BE2C (cell line): ENCODE measurements around the gene SOX10.

Source experiments
- DNase-seq: peaks from one replicate; pipeline ENCODE4 v3.0.0-alpha.2; 2020
- H3K27me3 ChIP-seq: fragments of 250-450 bp; sonication (Bioruptor Pico); 2 replicates; pipeline ENCODE4 v1.5.1; 2020; ENCODE audit warnings: mild to moderate bottlenecking
- H3K36me3 ChIP-seq: fragments of 250-450 bp; sonication (Bioruptor Pico); 2 replicates; pipeline ENCODE4 v1.5.1; 2020; ENCODE audit warnings: mild to moderate bottlenecking
- H3K4me1 ChIP-seq: fragments of 250-450 bp; sonication (Bioruptor Pico); 2 replicates; pipeline ENCODE4 v1.5.1; 2020
- H3K4me3 ChIP-seq: 2 replicates; pipeline ENCODE4 v1.5.1; 2011; ENCODE audit warnings: low read depth, low read length
- H3K9me3 ChIP-seq: fragments of 250-450 bp; sonication (Bioruptor Pico); 2 replicates; pipeline ENCODE4 v1.5.1; 2020
- CTCF ChIP-seq: IDR thresholded peaks from 2 replicates; pipeline ENCODE4 v1.5.1; 2012; ENCODE audit warnings: mild to moderate bottlenecking, low read depth, low read length

Gene SOX10

DNA sequence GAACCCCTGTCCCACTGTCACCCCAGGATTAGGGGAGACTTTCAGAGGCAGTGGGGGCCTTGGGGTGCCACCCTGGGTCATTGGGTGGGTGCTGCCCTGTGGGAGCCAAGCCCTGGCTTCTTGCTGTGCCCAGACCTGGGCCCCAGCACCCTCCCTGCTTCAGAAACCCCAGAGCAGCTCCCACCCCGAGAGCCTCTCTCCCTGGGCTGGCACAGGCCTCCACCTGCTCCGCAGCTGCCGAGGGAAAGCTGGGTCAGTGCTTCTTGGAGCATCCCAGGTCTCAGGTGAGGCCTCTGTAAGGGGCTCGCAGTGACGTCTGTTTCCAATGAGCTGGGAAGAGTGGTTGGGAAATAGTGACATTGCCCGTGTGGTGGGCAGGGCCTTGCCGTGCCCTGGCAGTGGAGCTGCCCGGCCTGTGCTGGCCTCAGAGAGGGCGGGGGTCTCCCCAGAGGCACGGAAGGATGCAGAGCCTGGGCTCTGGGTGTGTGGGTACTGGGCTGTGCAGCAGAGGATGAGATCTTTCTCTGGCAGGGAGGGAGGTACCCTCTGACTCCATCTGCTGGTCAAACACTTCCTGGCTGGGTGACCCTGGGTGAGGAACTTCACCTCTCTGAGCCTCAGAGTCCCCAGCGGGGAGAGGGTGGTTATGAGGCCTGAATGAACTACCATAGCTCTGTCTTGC lies 53.9 kb downstream of the SOX10 start:
- H3K9me3 ChIP-seq = no peaks in the 10 kb centered on the region
- peaks cover 7% of the 10 kb centered on the region for H3K4me1 ChIP-seq
- peak; percentile 48 for DNase-seq
- H3K4me3 ChIP-seq = no peak overlapping the region
- H3K36me3 ChIP-seq = peaks cover 21% of the 10 kb centered on the region
- peak; percentile 55 for TF ChIP-seq CTCF
- no peaks in the 10 kb centered on the region for H3K27me3 ChIP-seq

- Histone ChIP-seq H3K36me3 (peaks cover 23% of the 10 kb centered on the region), H3K4me1 (peaks cover 7% of the 10 kb centered on the region), H3K9me3 (no peaks in the 10 kb centered on the region), H3K4me3 (no peak overlapping the region), H3K27me3 (no peaks in the 10 kb centered on the region)
- DNase-seq = no peak
- TF ChIP-seq CTCF = no peak
Observed at GRCh38 chr22:37929390-37929789, 55.0 kb downstream of the SOX10 start.

DNA sequence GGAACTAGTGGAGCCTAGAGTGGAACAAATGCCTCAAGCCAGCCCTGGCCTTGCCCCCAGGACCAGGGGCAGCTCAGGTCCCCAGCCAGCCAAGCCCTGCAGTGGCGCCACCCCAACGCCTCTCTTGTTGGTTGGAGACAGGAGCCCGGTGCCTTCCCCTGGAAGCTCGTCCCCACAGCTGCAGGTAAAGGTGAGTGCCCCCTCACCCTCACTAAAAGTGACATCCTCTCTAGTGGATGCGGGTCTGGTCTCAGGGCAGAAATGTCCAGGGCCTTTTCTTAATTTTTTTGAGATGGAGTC lies 56.8 kb downstream of the SOX10 start:
- H3K9me3 ChIP-seq = no peaks in the 10 kb centered on the region
- peaks cover 23% of the 10 kb centered on the region for H3K36me3 ChIP-seq
- no peak overlapping the region for H3K4me3 ChIP-seq
- no peaks in the 10 kb centered on the region for H3K4me1 ChIP-seq
- TF ChIP-seq CTCF = no peak
- no peak for DNase-seq
- no peaks in the 10 kb centered on the region for H3K27me3 ChIP-seq

DNA sequence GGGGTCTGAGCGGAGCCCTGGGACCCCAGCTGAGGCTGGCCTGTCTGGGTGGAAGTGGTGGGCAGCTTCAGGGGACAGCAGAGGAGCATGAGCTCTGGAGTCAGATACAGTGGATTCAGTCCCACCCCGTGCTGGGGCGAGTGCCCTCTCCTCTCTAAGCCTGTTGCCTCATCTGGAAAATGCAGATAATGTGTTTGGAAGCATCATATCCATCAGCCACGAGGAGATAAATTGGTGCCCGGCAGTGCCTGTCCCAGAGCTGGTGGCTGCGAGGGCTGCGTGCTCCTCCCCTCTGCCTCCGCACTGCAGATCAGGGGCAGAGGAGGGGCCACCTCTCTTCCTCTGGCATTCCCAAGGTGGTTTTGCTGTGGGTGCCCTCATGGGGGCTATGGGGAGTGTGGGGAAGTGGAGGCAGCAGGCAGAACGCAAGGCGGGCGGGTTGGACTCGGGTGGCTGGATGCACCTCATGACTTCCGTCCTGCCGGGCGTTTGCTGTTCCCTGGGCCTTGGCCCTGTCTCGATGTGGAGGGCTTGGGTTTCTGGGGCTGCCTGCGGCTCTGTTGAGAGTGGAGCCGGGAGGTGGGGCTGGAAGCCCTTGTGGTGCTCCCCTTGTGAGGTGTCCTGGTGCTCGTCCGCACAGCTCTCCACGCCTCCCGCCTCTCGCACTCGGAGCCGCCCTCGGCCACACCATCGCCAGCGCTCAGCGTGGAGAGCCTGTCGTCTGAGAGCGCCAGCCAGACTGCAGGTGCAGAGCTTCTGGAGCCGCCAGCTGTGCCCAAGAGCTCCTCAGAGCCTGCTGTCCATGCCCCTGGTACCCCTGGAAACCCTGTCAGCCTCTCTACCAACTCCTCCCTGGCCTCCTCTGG lies 57.4 kb downstream of the SOX10 start:
- Histone ChIP-seq H3K27me3 (no peaks in the 10 kb centered on the region), H3K36me3 (peaks cover 17% of the 10 kb centered on the region), H3K9me3 (no peaks in the 10 kb centered on the region), H3K4me3 (no peak overlapping the region), H3K4me1 (no peaks in the 10 kb centered on the region)
- TF ChIP-seq CTCF = no peak
- no peak for DNase-seq

DNA sequence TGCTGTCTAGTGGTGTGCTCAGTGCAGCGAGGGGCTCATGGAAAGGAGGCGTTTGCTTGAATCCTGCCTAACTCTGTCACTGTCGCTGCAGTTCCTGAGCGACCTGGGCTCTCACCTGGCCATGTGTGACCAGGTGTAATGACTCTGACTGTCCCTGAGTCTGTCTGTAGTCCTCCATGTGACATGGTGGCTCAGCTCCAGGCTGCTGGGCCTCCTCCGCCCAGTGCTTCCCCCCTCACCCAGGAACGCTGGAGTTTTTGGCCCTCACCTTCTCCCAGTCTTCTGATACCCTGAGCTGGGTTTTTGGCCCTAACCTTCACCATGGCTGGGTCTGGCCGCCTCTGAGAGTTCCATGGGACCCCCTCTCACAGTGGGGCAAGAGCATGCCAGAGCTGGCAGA lies 58.0 kb downstream of the SOX10 start:
- Histone ChIP-seq H3K4me1 (no peaks in the 10 kb centered on the region), H3K36me3 (peaks cover 14% of the 10 kb centered on the region), H3K27me3 (no peaks in the 10 kb centered on the region), H3K9me3 (no peaks in the 10 kb centered on the region), H3K4me3 (no peak overlapping the region)
- TF ChIP-seq CTCF = no peak
- no peak for DNase-seq

GRCh38 chr22:37925767-37926166 lies 58.6 kb downstream of the SOX10 start:
- no peaks in the 10 kb centered on the region for H3K9me3 ChIP-seq
- no peaks in the 10 kb centered on the region for H3K27me3 ChIP-seq
- DNase-seq = no peak
- no peak overlapping the region for H3K4me3 ChIP-seq
- no peak for TF ChIP-seq CTCF
- H3K4me1 ChIP-seq = no peaks in the 10 kb centered on the region
- H3K36me3 ChIP-seq = peaks cover 14% of the 10 kb centered on the region
